ENCODE results near the gene SETSIP. TPM values are rescaled to one million over a fixed set of nuclear protein-coding genes. Genes with fewer than 3 reads are reported as not detected.

SETSIP gene
- total and polyA plus RNA-seq, 2 donors (not counting 1 experiment from before 2014, with no cell fraction given), result not detected

DNA sequence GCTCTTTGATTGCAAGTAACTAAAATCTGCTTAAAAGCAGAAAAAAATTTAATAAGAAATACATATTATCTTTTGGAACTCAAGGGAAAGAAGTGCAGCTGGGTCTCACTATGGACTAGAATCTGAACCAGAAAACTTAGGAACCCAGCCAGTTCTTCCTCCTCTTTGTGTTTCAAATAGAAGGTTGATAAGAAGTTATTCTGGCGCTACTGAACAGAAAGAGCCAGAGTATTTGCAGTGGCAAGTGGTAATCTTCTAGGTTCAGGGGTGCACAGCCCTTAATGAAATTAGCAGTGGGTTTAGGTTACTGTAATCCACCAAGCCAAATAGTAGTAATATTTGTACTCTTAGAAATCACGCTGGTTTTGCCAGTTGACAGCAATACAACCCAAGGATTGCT, 33.4 kb upstream of the SETSIP start:
- no peaks in the 10 kb centered on the region for H3K27me3 Mint-ChIP-seq
- no peak for ATAC-seq (ENCODE audit: low read depth)
- Histone ChIP-seq H3K9me3 (ENCODE audit: control extremely low read depth in 1 of 3, control insufficient read depth in 2 of 3, insufficient read depth in 1 of 3, low read length in 2 of 3) (no peaks in the 10 kb centered on the region), H3K4me3 (ENCODE audit: control extremely low read depth in 1 of 5, extremely low read depth in 1 of 5, insufficient read depth in 1 of 5, low read depth in 2 of 5, low read length in 4 of 5) (no peak overlapping the region), H3K4me1 (ENCODE audit: control insufficient read depth in 2 of 2, insufficient read depth in 2 of 2, low read length in 2 of 2) (no peaks in the 10 kb centered on the region), H4K20me1 (ENCODE audit: control insufficient read depth, insufficient read depth, low read length, poor library complexity, severe bottlenecking) (no peaks in the 10 kb centered on the region), H3K4me2 (replicated peaks; ENCODE audit: low read depth, low read length, poor library complexity, severe bottlenecking) (no peak overlapping the region), H2AFZ (ENCODE audit: insufficient read depth, low read depth, low read length, poor library complexity, severe bottlenecking) (no peak overlapping the region), H3K27ac (ENCODE audit: low read length in 2 of 2) (no peak overlapping the region), H3K36me3 (replicated peaks in 1 of 2; ENCODE audit: control extremely low read depth in 1 of 2, control insufficient read depth in 1 of 2, extremely low read depth in 1 of 2, insufficient read depth in 2 of 2, low read length in 1 of 2) (no peaks in the 10 kb centered on the region), H3K9ac (ENCODE audit: low read length) (no peak overlapping the region), H3K27me3 (replicated peaks in 1 of 4; ENCODE audit: control extremely low read depth in 1 of 4, control insufficient read depth in 3 of 4, insufficient read depth in 4 of 4, low read length in 3 of 4) (no peaks in the 10 kb centered on the region), H3K79me2 (ENCODE audit: control insufficient read depth, insufficient read depth, low read length) (no peaks in the 10 kb centered on the region)
- TF ChIP-seq CTCF (IDR thresholded peaks at IDR 0.05), result no peak
- no peak for TF ChIP-seq EZH2 (IDR thresholded peaks at IDR 0.05; ENCODE audit: borderline replicate concordance, insufficient read depth, low read depth, low read length, poor library complexity, severe bottlenecking)
- no peak overlapping the region for H3K27ac Mint-ChIP-seq
- H3K9me3 Mint-ChIP-seq (ENCODE audit: insufficient read depth), result no peaks in the 10 kb centered on the region
- ChIA-PET CTCF (no interaction called here), POLR2A (no interaction called here)
- no CpG with 5 or more reads among the region's 2 CpGs for WGBS (ENCODE audit: insufficient coverage)
- intact Hi-C loops (cut with micrococcal nuclease), result no loop called here
- H3K4me3 Mint-ChIP-seq, result no peak overlapping the region
- DNase-seq, result no peak
- no peaks in the 10 kb centered on the region for H3K4me1 Mint-ChIP-seq

GRCh38 chr1:92105546-92106081, 30.4 kb upstream of the SETSIP start:
- ATAC-seq (ENCODE audit: low read depth) (no peak), DNase-seq (no peak)
- H3K4me3 Mint-ChIP-seq, result no peak overlapping the region
- Histone ChIP-seq H2AFZ (ENCODE audit: insufficient read depth, low read depth, low read length, poor library complexity, severe bottlenecking) (no peak overlapping the region), H3K9me3 (ENCODE audit: control extremely low read depth in 1 of 3, control insufficient read depth in 2 of 3, insufficient read depth in 1 of 3, low read length in 2 of 3) (no peaks in the 10 kb centered on the region), H3K36me3 (replicated peaks in 1 of 2; ENCODE audit: control extremely low read depth in 1 of 2, control insufficient read depth in 1 of 2, extremely low read depth in 1 of 2, insufficient read depth in 2 of 2, low read length in 1 of 2) (no peaks in the 10 kb centered on the region), H3K27me3 (replicated peaks in 1 of 4; ENCODE audit: control extremely low read depth in 1 of 4, control insufficient read depth in 3 of 4, insufficient read depth in 4 of 4, low read length in 3 of 4) (no peaks in the 10 kb centered on the region), H3K9ac (ENCODE audit: low read length) (no peak overlapping the region), H3K27ac (ENCODE audit: low read length in 2 of 2) (no peak overlapping the region), H3K4me3 (ENCODE audit: control extremely low read depth in 1 of 5, extremely low read depth in 1 of 5, insufficient read depth in 1 of 5, low read depth in 2 of 5, low read length in 4 of 5) (no peak overlapping the region), H3K4me2 (replicated peaks; ENCODE audit: low read depth, low read length, poor library complexity, severe bottlenecking) (no peak overlapping the region), H4K20me1 (ENCODE audit: control insufficient read depth, insufficient read depth, low read length, poor library complexity, severe bottlenecking) (no peaks in the 10 kb centered on the region), H3K79me2 (ENCODE audit: control insufficient read depth, insufficient read depth, low read length) (no peaks in the 10 kb centered on the region), H3K4me1 (ENCODE audit: control insufficient read depth in 2 of 2, insufficient read depth in 2 of 2, low read length in 2 of 2) (no peaks in the 10 kb centered on the region)
- H3K9me3 Mint-ChIP-seq (ENCODE audit: insufficient read depth), result no peaks in the 10 kb centered on the region
- no peak overlapping the region for H3K27ac Mint-ChIP-seq
- intact Hi-C loops (cut with micrococcal nuclease), result no loop called here
- ChIA-PET CTCF (no interaction called here), POLR2A (no interaction called here)
- WGBS (ENCODE audit: insufficient coverage), result no CpG with 5 or more reads among the region's 3 CpGs
- no peaks in the 10 kb centered on the region for H3K4me1 Mint-ChIP-seq
- no peaks in the 10 kb centered on the region for H3K27me3 Mint-ChIP-seq
- no peak for TF ChIP-seq CTCF (IDR thresholded peaks at IDR 0.05)
- TF ChIP-seq EZH2 (IDR thresholded peaks at IDR 0.05; ENCODE audit: borderline replicate concordance, insufficient read depth, low read depth, low read length, poor library complexity, severe bottlenecking), result no peak

Measured in B cell (primary cell).